ENCODE data around the gene MCC.
A peak's percentile ranks its signal among the peaks of the same experiment; 100 is the strongest.

Gene MCC

DNA sequence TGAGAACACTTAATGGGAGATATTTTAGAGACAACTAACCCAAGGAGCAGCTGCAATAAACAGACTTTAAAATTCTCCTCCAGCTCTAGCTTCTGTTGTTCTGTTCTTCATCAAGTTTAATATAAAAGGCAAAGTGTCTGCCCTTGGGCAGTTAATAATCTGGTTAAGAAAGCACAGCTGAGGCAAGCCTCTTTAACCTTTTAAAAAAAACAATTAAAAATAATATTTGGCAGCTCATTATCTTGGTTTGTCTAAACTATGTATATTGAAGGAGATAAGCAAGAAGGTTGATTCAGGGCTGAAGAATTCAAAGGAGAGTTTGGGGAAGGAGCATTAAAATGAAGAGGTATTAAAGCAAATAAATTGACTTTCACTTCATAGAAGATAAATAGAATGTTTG, 128.8 kb downstream of the MCC start:
- ATAC-seq, result no peak

DNA sequence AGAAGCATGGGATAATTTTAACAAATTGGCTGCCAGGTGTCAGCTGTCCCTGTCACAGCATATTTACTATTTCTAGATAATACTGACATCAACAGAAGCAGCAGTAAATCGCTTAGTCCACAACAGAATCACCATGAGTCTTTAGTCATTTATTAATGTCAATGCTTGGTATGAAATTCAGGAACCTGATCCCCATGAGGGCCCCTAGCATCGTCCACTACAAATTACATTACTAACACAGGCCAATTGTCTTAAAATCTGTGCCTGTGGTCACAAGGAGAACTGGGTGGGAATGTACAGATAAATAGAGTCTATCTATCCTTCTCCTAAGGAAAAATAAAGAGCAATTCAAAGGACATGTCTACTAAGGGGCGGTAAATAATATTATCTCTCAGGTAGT, 129.6 kb downstream of the MCC start:
- TF ChIP-seq SNAI2 (CRISPR knock-in tag; IDR thresholded peaks at IDR 0.05) (no peak), ZC3H10 (CRISPR knock-in tag; IDR thresholded peaks at IDR 0.05) (no peak)
- ATAC-seq, result no peak

More for the DNA sequence above, 128.8 kb downstream of the MCC start:
- peak; percentile 94 for TF ChIP-seq ISL1 (CRISPR knock-in tag; IDR thresholded peaks at IDR 0.05)
- peak; percentile 83 for TF ChIP-seq TCF4 (CRISPR knock-in tag; IDR thresholded peaks at IDR 0.05; ENCODE audit: borderline replicate concordance)
- TF ChIP-seq, protein P1, sequence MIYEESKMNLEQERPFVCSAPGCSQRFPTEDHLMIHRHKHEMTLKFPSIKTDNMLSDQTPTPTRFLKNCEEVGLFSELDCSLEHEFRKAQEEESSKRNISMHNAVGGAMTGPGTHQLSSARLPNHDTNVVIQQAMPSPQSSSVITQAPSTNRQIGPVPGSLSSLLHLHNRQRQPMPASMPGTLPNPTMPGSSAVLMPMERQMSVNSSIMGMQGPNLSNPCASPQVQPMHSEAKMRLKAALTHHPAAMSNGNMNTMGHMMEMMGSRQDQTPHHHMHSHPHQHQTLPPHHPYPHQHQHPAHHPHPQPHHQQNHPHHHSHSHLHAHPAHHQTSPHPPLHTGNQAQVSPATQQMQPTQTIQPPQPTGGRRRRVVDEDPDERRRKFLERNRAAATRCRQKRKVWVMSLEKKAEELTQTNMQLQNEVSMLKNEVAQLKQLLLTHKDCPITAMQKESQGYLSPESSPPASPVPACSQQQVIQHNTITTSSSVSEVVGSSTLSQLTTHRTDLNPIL (CRISPR knock-in tag; IDR thresholded peaks at IDR 0.05; ENCODE audit: low read depth), result peak; percentile 82; the same call in 1 of the 2 replicates
- TF ChIP-seq SNAI2 (CRISPR knock-in tag; IDR thresholded peaks at IDR 0.05), result peak; percentile 67; the same call in 1 of the 2 replicates
- TF ChIP-seq BACH2 (CRISPR knock-in tag; IDR thresholded peaks at IDR 0.05; ENCODE audit: borderline replicate concordance), result no peak

DNA sequence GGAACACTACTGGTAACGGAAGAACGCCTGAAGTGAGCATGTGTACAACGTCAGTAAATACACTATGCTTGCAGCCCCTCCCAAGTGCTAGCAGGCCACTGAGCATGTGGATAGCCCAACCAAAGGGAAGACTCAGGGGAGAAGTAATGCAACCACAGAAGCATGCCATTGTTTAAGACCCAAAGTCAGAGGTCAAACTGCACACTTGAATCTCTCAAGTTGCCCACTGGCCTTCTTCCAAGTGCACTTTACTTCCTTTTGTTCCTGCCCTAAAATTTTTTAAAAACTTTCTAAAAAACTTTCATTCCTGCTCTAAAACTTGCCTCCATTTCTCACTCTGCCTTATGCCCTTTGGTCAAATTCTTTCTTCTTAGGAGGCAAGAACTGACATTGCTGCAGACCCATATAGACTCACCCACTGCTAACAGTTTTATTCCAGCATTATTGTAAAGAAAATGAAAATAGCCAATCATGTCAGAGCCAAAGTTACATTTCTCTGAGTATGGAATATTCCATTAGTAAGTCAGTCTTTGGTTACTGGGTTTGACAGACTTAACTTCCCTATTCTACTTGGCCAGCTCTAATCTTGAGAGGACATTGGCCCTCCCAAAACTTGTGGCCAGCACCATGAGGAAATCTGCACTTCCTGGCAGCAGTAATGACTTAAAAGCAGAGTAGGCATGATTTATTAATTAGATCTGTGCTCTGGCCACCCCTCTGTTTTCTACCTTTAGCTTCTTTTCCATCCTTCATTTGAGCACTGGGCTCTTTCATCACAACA, 130.4 kb downstream of the MCC start:
- TF ChIP-seq PATZ1 (CRISPR knock-in tag; IDR thresholded peaks at IDR 0.05; ENCODE audit: borderline replicate concordance) (no peak), ARNTL (CRISPR knock-in tag; IDR thresholded peaks at IDR 0.05; ENCODE audit: borderline replicate concordance, low read depth) (no peak), BACH2 (CRISPR knock-in tag; IDR thresholded peaks at IDR 0.05; ENCODE audit: borderline replicate concordance) (no peak), ZNF565 (CRISPR knock-in tag; conservative IDR thresholded peaks at IDR 0.05; ENCODE audit: low read depth) (no peak), ESRRG (CRISPR knock-in tag; IDR thresholded peaks at IDR 0.05) (no peak), PPARA (CRISPR knock-in tag; IDR thresholded peaks at IDR 0.05; ENCODE audit: borderline replicate concordance) (no peak), ZNF8 (CRISPR knock-in tag; IDR thresholded peaks at IDR 0.05) (no peak)
- TF ChIP-seq, protein P2, sequence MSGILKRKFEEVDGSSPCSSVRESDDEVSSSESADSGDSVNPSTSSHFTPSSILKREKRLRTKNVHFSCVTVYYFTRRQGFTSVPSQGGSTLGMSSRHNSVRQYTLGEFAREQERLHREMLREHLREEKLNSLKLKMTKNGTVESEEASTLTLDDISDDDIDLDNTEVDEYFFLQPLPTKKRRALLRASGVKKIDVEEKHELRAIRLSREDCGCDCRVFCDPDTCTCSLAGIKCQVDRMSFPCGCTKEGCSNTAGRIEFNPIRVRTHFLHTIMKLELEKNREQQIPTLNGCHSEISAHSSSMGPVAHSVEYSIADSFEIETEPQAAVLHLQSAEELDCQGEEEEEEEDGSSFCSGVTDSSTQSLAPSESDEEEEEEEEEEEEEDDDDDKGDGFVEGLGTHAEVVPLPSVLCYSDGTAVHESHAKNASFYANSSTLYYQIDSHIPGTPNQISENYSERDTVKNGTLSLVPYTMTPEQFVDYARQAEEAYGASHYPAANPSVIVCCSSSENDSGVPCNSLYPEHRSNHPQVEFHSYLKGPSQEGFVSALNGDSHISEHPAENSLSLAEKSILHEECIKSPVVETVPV (CRISPR knock-in tag; IDR thresholded peaks at IDR 0.05), result no peak
- TF ChIP-seq, protein P3, sequence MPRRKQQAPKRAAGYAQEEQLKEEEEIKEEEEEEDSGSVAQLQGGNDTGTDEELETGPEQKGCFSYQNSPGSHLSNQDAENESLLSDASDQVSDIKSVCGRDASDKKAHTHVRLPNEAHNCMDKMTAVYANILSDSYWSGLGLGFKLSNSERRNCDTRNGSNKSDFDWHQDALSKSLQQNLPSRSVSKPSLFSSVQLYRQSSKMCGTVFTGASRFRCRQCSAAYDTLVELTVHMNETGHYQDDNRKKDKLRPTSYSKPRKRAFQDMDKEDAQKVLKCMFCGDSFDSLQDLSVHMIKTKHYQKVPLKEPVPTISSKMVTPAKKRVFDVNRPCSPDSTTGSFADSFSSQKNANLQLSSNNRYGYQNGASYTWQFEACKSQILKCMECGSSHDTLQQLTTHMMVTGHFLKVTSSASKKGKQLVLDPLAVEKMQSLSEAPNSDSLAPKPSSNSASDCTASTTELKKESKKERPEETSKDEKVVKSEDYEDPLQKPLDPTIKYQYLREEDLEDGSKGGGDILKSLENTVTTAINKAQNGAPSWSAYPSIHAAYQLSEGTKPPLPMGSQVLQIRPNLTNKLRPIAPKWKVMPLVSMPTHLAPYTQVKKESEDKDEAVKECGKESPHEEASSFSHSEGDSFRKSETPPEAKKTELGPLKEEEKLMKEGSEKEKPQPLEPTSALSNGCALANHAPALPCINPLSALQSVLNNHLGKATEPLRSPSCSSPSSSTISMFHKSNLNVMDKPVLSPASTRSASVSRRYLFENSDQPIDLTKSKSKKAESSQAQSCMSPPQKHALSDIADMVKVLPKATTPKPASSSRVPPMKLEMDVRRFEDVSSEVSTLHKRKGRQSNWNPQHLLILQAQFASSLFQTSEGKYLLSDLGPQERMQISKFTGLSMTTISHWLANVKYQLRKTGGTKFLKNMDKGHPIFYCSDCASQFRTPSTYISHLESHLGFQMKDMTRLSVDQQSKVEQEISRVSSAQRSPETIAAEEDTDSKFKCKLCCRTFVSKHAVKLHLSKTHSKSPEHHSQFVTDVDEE (CRISPR knock-in tag; IDR thresholded peaks at IDR 0.05), result no peak
- no peak for ATAC-seq

GRCh38 chr5:113356487-113356886, 131.8 kb downstream of the MCC start:
- no peak for ATAC-seq
- TF ChIP-seq OSR1 (CRISPR knock-in tag; IDR thresholded peaks at IDR 0.05), result no peak
- TF ChIP-seq ISL1 (CRISPR knock-in tag; IDR thresholded peaks at IDR 0.05), result no peak
- no peak for TF ChIP-seq PPARA (CRISPR knock-in tag; IDR thresholded peaks at IDR 0.05; ENCODE audit: borderline replicate concordance)
- no peak for TF ChIP-seq ZFP3 (CRISPR knock-in tag; IDR thresholded peaks at IDR 0.05)
- no peak for TF ChIP-seq ARNTL (CRISPR knock-in tag; IDR thresholded peaks at IDR 0.05; ENCODE audit: borderline replicate concordance, low read depth)
- no peak for TF ChIP-seq ZNF70 (CRISPR knock-in tag; IDR thresholded peaks at IDR 0.05)
- no peak for TF ChIP-seq TOX (CRISPR knock-in tag; IDR thresholded peaks at IDR 0.05; ENCODE audit: borderline replicate concordance)
- TF ChIP-seq ZFP30 (CRISPR knock-in tag; IDR thresholded peaks at IDR 0.05), result no peak
- TF ChIP-seq PATZ1 (CRISPR knock-in tag; IDR thresholded peaks at IDR 0.05; ENCODE audit: borderline replicate concordance), result no peak
- no peak for TF ChIP-seq SNAI2 (CRISPR knock-in tag; IDR thresholded peaks at IDR 0.05)
- TF ChIP-seq, protein P1 (CRISPR knock-in tag; IDR thresholded peaks at IDR 0.05; ENCODE audit: low read depth), result no peak
- no peak for TF ChIP-seq ZNF565 (CRISPR knock-in tag; conservative IDR thresholded peaks at IDR 0.05; ENCODE audit: low read depth)
- no peak for TF ChIP-seq TCF4 (CRISPR knock-in tag; IDR thresholded peaks at IDR 0.05; ENCODE audit: borderline replicate concordance)
- TF ChIP-seq ZNF8 (CRISPR knock-in tag; IDR thresholded peaks at IDR 0.05), result no peak
